A549 (cell line): ENCODE measurements around the gene ADAMTS12. TPM values are rescaled to one million over a fixed set of nuclear protein-coding genes. Genes with fewer than 3 reads are reported as not detected.

Experiments
- ATAC-seq, 2 experiments: fragments of 200-7000 bp in 1 of 2; fragments of >200 bp in 1 of 2; cut with Nextera tagmentation in 1 of 2; cut with Tn5 transposase in 1 of 2; 3 replicates each; pipeline versions ENCODE4 v1.8.0 to v1.9.1; 2018 to 2020; ENCODE audit warnings: mild to moderate bottlenecking in 1 of 2, moderate library complexity in 1 of 2
- CTCF ChIA-PET: fragments of 300-600 bp; sonication (Branson Sonifier 250); formaldehyde crosslinking; extraction: SDS; loops from one replicate; lab custom pipeline; 2021; ENCODE audit warnings: antibody characterized with exemption, inconsistent platforms; lab: Yijun Ruan, JAX
- POLR2A ChIA-PET: fragments of 350-600 bp; formaldehyde crosslinking; extraction: SDS; loops from one replicate; lab custom pipeline; 2021; ENCODE audit warnings: antibody characterized with exemption, inconsistent platforms; lab: Yijun Ruan, JAX
- DNase-seq, 2 experiments: peaks; one replicate each; pipeline versions ENCODE4 v3.0.0 to v3.0.0-alpha.2; 2011 to 2016; ENCODE audit warnings: low read depth in 1 of 2, low spot score in 1 of 2
- FAIRE-seq: peaks from 2 replicates; lab custom pipeline; 2011; peaks lifted over from hg19 to GRCh38; lab: Jason Lieb, UNC
- H3K27ac ChIP-seq, 2 experiments: fragments of >200 bp; sonication (Bioruptor Twin); formaldehyde crosslinking; 3 replicates each; pipeline ENCODE4 v1.5.1; 2016 to 2017
- H3K4me1 ChIP-seq: fragments of >200 bp; sonication (Bioruptor Twin); formaldehyde crosslinking; 3 replicates; pipeline ENCODE4 v1.6.1; 2016
- H3K4me2 ChIP-seq: fragments of >200 bp; sonication (Bioruptor Twin); formaldehyde crosslinking; 3 replicates; pipeline ENCODE4 v1.6.1; 2016
- H3K4me3 ChIP-seq: fragments of >200 bp; sonication (Bioruptor Twin); formaldehyde crosslinking; 3 replicates; pipeline ENCODE4 v1.5.1; 2016
- H3K9me3 ChIP-seq: fragments of >200 bp; sonication (Bioruptor Twin); formaldehyde crosslinking; 3 replicates; pipeline ENCODE4 v1.6.1; 2016
- BHLHE40 ChIP-seq: IDR thresholded peaks from 2 replicates; pipeline ENCODE4 v1.6.1; 2012; ENCODE audit warnings: low read depth, low read length, inconsistent platforms
- CBX2 ChIP-seq: fragments of 200-600 bp; sonication (generic); IDR thresholded peaks from 2 replicates; pipeline ENCODE4 v1.6.1; 2016; ENCODE audit warnings: low read depth, mild to moderate bottlenecking, borderline replicate concordance
- CHD4 ChIP-seq: fragments of 200-600 bp; sonication (generic); IDR thresholded peaks from 2 replicates; pipeline ENCODE4 v1.6.1; 2016; ENCODE audit warnings: antibody characterized with exemption, mild to moderate bottlenecking, borderline replicate concordance
- E2F6 ChIP-seq: IDR thresholded peaks from 2 replicates; pipeline ENCODE4 v1.6.1; 2012; ENCODE audit warnings: low read depth, borderline replicate concordance
- EHF ChIP-seq: fragments of 250-450 bp; sonication (Bioruptor Pico); IDR thresholded peaks from 2 replicates; pipeline ENCODE4 v1.5.0; 2020; ENCODE audit warnings: mild to moderate bottlenecking
- ESRRA ChIP-seq: fragments of 150-350 bp; IDR thresholded peaks from 2 replicates; pipeline ENCODE4 v1.6.1; 2014; ENCODE audit warnings: mild to moderate bottlenecking, low read length, borderline replicate concordance
- FOSB ChIP-seq: fragments of 250-450 bp; sonication (Bioruptor Pico); IDR thresholded peaks from 2 replicates; pipeline ENCODE4 v1.5.0; 2020; ENCODE audit warnings: mild to moderate bottlenecking, moderate library complexity
- FOSL2 ChIP-seq, 2 experiments: fragments of 450-650 bp in 1 of 2; fragments of >200 bp in 1 of 2; sonication (Bioruptor Twin) in 1 of 2; formaldehyde crosslinking; IDR thresholded peaks; 2 replicates each; pipeline versions ENCODE4 v1.5.0 to v1.6.1; 2016 to 2020; ENCODE audit warnings: mild to moderate bottlenecking in 1 of 2, moderate library complexity in 1 of 2
- FOXS1 ChIP-seq: fragments of 250-450 bp; sonication (Bioruptor Pico); IDR thresholded peaks from 2 replicates; pipeline ENCODE4 v1.5.0; 2020; ENCODE audit warnings: mild to moderate bottlenecking, moderate library complexity
- GATA3 ChIP-seq: IDR thresholded peaks from 2 replicates; pipeline ENCODE4 v1.6.1; 2012; ENCODE audit warnings: borderline replicate concordance
- HDAC2 ChIP-seq: fragments of 200-600 bp; sonication (generic); IDR thresholded peaks from 2 replicates; pipeline ENCODE4 v1.6.1; 2016
- HEYL ChIP-seq: fragments of 250-450 bp; sonication (Bioruptor Pico); IDR thresholded peaks from 2 replicates; pipeline ENCODE4 v1.8.0; 2021; ENCODE audit warnings: mild to moderate bottlenecking, moderate library complexity
- HMGXB4 ChIP-seq: fragments of 250-450 bp; sonication (Bioruptor Pico); IDR thresholded peaks from 2 replicates; pipeline ENCODE4 v1.5.0; 2021; ENCODE audit warnings: mild to moderate bottlenecking, moderate library complexity, borderline replicate concordance
- HOXA7 ChIP-seq: fragments of 250-450 bp; sonication (Bioruptor Pico); IDR thresholded peaks from 2 replicates; pipeline ENCODE4 v1.5.0; 2020; ENCODE audit warnings: mild to moderate bottlenecking, moderate library complexity
- HOXB13 ChIP-seq: fragments of 250-450 bp; sonication (Bioruptor Pico); IDR thresholded peaks from 2 replicates; pipeline ENCODE4 v1.5.0; 2020; ENCODE audit warnings: low read depth, mild to moderate bottlenecking, moderate library complexity
- JUN ChIP-seq, 2 experiments: fragments of >200 bp; sonication (Bioruptor Twin); formaldehyde crosslinking; IDR thresholded peaks; 2 replicates in 1 of 2; 3 replicates in 1 of 2; pipeline ENCODE4 v1.6.1; 2016 to 2017
- MAFK ChIP-seq: fragments of 450-650 bp; IDR thresholded peaks from 2 replicates; pipeline ENCODE4 v1.6.1; 2014; ENCODE audit not compliant: partially characterized antibody
- MAX ChIP-seq: IDR thresholded peaks from 2 replicates; pipeline ENCODE4 v1.6.1; 2012
- MYC ChIP-seq: IDR thresholded peaks from 2 replicates; pipeline ENCODE4 v1.6.1; 2012; ENCODE audit warnings: mild to moderate bottlenecking, inconsistent platforms, low read length, improper control_type of control experiment, borderline replicate concordance
- NFE2L2 ChIP-seq: fragments of 150-350 bp; conservative IDR thresholded peaks from 2 replicates; pipeline ENCODE4 v1.6.1; 2014; ENCODE audit warnings: low read length
- NR3C1 ChIP-seq: fragments of >200 bp; sonication (Bioruptor Twin); formaldehyde crosslinking; IDR thresholded peaks from 3 replicates; pipeline ENCODE4 v1.6.1; 2017
- PHF8 ChIP-seq: fragments of 200-600 bp; sonication (generic); IDR thresholded peaks from 2 replicates; pipeline ENCODE4 v1.6.1; 2016; ENCODE audit warnings: low read depth, mild to moderate bottlenecking, antibody characterized with exemption, moderate library complexity, borderline replicate concordance
- POLR2A ChIP-seq: IDR thresholded peaks from 2 replicates; pipeline ENCODE4 v1.6.1; 2012; ENCODE audit warnings: mild to moderate bottlenecking, low read length
- POLR2AphosphoS2 ChIP-seq: conservative IDR thresholded peaks from 2 replicates; pipeline ENCODE4 v1.6.1; 2012; ENCODE audit warnings: low read length, improper control_type of control experiment, inconsistent platforms
- RAD21 ChIP-seq, 2 experiments: fragments of >200 bp in 1 of 2; sonication (Bioruptor Twin) in 1 of 2; formaldehyde crosslinking in 1 of 2; IDR thresholded peaks in 1 of 2; conservative IDR thresholded peaks in 1 of 2; 2 replicates in 1 of 2; 3 replicates in 1 of 2; pipeline ENCODE4 v1.6.1; 2012 to 2018; ENCODE audit warnings: inconsistent platforms in 1 of 2
- RNF2 ChIP-seq: fragments of 200-600 bp; sonication (generic); IDR thresholded peaks from 2 replicates; pipeline ENCODE4 v1.6.1; 2016; ENCODE audit warnings: low read depth, mild to moderate bottlenecking, antibody characterized with exemption, moderate library complexity, borderline replicate concordance
- TFCP2L1 ChIP-seq: fragments of 250-450 bp; sonication (Bioruptor Pico); IDR thresholded peaks from 2 replicates; pipeline ENCODE4 v1.5.0; 2021; ENCODE audit warnings: mild to moderate bottlenecking
- TP53 ChIP-seq: fragments of 250-450 bp; sonication (Bioruptor Pico); IDR thresholded peaks from 2 replicates; pipeline ENCODE4 v1.5.0; 2021; ENCODE audit warnings: mild to moderate bottlenecking, moderate library complexity
- ZSCAN20 ChIP-seq: fragments of 250-450 bp; sonication (Bioruptor Pico); IDR thresholded peaks from 2 replicates; pipeline ENCODE4 v1.8.0; 2022; ENCODE audit warnings: mild to moderate bottlenecking, moderate library complexity
- WGBS: methylation state at CpG from one replicate; pipeline ENCODE4 v1.1.6; 2017; ENCODE audit errors: missing lambda C conversion rate; 5-methylcytosine and 5-hydroxymethylcytosine counted together
- polyA plus RNA-seq, 4 experiments: library from polyadenylated mRNA; depleted of rRNA in 3 of 4; stranded (reverse); fragments of >200 nt; fragmentation: RNase III in 1 of 4; extraction: RNeasy Plus Mini Kit Qiagen cat#74134 plus additional on column Dnase treatment in 1 of 4; gene quantifications; 2 replicates in 3 of 4; 3 replicates in 1 of 4; pipeline ENCODE4 v1.2.3, GENCODE V29; 2011 to 2017

Gene ADAMTS12
- polyA plus RNA-seq, 2 of the 4 experiments (the other 2 are of a cell fraction) = 4.8 to 6.8 TPM

- no peak for ATAC-seq
- DNase-seq = no peak
- H3K4me3 ChIP-seq = no peak overlapping the region
- H3K27ac ChIP-seq = no peak overlapping the region
- WGBS = 79% methylated on average over 1 of the region's 1 CpG
- ChIA-PET CTCF (no interaction called here), POLR2A (no interaction called here)
- no peaks in the 10 kb centered on the region for H3K4me1 ChIP-seq
- no peak overlapping the region for H3K4me2 ChIP-seq
- no peak for FAIRE-seq
- TF ChIP-seq TFCP2L1 (no peak), POLR2AphosphoS2 (no peak), MAX (no peak), HMGXB4 (CRISPR knock-in tag) (no peak), ZSCAN20 (CRISPR knock-in tag) (no peak), FOSB (CRISPR knock-in tag) (no peak), RAD21 (conservative IDR thresholded peaks at IDR 0.05 in 1 of 2, IDR thresholded peaks at IDR 0.05 in 1 of 2) (no peak), CBX2 (no peak), NR3C1 (no peak), EHF (no peak), BHLHE40 (no peak), HDAC2 (no peak), CHD4 (no peak), MAFK (no peak), TP53 (CRISPR knock-in tag) (no peak)
- H3K9me3 ChIP-seq = no peaks in the 10 kb centered on the region
Measured at GRCh38 chr5:33769968-33770367, 121.8 kb downstream of the ADAMTS12 start.

GRCh38 chr5:33769196-33769595, 122.6 kb downstream of the ADAMTS12 start:
- ATAC-seq = no peak
- CTCF ChIA-PET = no interaction called here
- no peak for FAIRE-seq
- no peak for TF ChIP-seq JUN (IDR thresholded peaks at IDR 0.05)
- TF ChIP-seq ESRRA = no peak
- no peak for TF ChIP-seq POLR2A
- TF ChIP-seq HMGXB4 (CRISPR knock-in tag) = no peak
- no peak for TF ChIP-seq NR3C1
- no peak for TF ChIP-seq GATA3
- no peak for TF ChIP-seq HOXA7
- TF ChIP-seq NFE2L2 = no peak
- TF ChIP-seq MAFK = no peak
- no peak for TF ChIP-seq FOSL2 (IDR thresholded peaks at IDR 0.05)
- no peak for TF ChIP-seq FOSL2 (CRISPR knock-in tag; IDR thresholded peaks at IDR 0.05)
- no peak for TF ChIP-seq CBX2
- TF ChIP-seq PHF8 = no peak
- no peak for TF ChIP-seq FOXS1 (CRISPR knock-in tag)
- no peak for TF ChIP-seq HOXB13 (CRISPR knock-in tag)
- TF ChIP-seq MYC = no peak
- no peak for TF ChIP-seq E2F6
- TF ChIP-seq HEYL (CRISPR knock-in tag) = no peak
- TF ChIP-seq RNF2 = no peak
- POLR2A ChIA-PET = no interaction called here
- Histone ChIP-seq H3K4me1 (no peaks in the 10 kb centered on the region), H3K9me3 (no peaks in the 10 kb centered on the region), H3K27ac (no peak overlapping the region), H3K4me3 (no peak overlapping the region), H3K4me2 (no peak overlapping the region)
- no peak for DNase-seq
- WGBS = 40% methylated on average over 2 of the region's 2 CpGs
